Erythroblast (primary cell): ENCODE results near the gene EDN2.

ENCODE experiments used
- GATA1 ChIP-seq: IDR thresholded peaks from 2 replicates; pipeline ENCODE4 v1.6.1; 2011; ENCODE audit warnings: low read depth, mild to moderate bottlenecking, control low read depth, low read length, moderate library complexity
- POLR2A ChIP-seq: IDR thresholded peaks from 2 replicates; pipeline ENCODE4 v1.6.1; 2011; ENCODE audit warnings: mild to moderate bottlenecking, low read length

- TF ChIP-seq POLR2A (no peak), GATA1 (no peak)
Observed at GRCh38 chr1:41507110-41507720, 22.7 kb upstream of the EDN2 start.
